ENCODE data around the gene ANK3.

- TF ChIP-seq POLR2A (IDR thresholded peaks at IDR 0.05) (no peak), CTCF (IDR thresholded peaks at IDR 0.05) (no peak)
Measured at GRCh38 chr10:60138842-60139241, 250.8 kb downstream of the ANK3 start.
